Mammary epithelial cell (primary cell): ENCODE data around the gene TMEM236.

Experiments
- EZH2 ChIP-seq: IDR thresholded peaks from 2 replicates; pipeline ENCODE4 v1.6.1; 2012; ENCODE audit warnings: low read length, inconsistent platforms, borderline replicate concordance
- TF ChIP-seq, protein P1 (sequence below), 2 donors: IDR thresholded peaks in 1 of 2; conservative IDR thresholded peaks in 1 of 2; 2 replicates each; pipeline ENCODE4 v1.5.1; 2011 to 2012; ENCODE audit warnings: inconsistent platforms in 2 of 2, low read length in 2 of 2, mild to moderate bottlenecking in 2 of 2, control low read depth in 1 of 2, low read depth in 1 of 2; ENCODE audit not compliant: insufficient read depth in 1 of 2; ENCODE audit errors: extremely low read depth in 1 of 2

DNA sequence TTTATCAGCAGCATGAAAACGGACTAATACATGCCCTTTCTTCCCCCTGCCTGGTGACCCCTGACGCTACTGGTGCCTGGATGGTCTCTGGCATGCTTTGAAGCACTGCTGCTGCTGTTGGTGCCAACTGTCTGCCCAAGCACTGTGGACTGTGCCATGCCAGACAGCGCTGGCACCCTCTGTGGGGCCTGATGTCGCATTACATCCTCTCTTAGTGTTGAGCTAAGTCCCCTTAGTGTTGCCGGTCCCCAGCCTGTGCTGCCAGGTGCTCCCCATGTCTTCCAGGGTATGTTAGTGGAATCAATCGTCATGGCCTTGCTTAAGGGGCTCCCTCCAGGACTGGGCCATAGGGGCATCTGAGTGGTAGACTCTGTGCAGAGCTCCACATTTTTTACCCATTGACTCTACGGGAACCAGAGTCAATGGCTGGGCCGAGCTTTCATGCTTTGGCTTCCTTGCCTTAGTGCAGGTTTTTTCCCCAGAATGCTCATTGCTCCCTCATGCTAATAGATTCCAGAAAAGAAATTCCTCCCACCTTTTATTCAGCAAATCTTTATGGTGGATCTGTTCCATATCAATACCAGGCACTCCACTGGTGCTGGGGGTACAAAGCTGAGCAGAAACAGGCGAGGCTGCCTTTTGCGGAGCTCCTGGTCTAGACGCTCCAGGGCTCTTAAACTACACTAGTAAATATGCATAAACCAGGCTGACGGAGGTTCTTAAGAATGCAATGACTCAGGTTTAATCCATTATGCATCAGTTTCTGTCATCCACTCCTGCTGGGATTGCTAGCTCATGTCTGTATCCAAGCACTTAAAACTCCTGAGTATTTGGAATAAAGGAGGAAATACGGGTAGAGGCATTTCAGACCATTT, 35.3 kb downstream of the TMEM236 start:
- TF ChIP-seq, protein P1, sequence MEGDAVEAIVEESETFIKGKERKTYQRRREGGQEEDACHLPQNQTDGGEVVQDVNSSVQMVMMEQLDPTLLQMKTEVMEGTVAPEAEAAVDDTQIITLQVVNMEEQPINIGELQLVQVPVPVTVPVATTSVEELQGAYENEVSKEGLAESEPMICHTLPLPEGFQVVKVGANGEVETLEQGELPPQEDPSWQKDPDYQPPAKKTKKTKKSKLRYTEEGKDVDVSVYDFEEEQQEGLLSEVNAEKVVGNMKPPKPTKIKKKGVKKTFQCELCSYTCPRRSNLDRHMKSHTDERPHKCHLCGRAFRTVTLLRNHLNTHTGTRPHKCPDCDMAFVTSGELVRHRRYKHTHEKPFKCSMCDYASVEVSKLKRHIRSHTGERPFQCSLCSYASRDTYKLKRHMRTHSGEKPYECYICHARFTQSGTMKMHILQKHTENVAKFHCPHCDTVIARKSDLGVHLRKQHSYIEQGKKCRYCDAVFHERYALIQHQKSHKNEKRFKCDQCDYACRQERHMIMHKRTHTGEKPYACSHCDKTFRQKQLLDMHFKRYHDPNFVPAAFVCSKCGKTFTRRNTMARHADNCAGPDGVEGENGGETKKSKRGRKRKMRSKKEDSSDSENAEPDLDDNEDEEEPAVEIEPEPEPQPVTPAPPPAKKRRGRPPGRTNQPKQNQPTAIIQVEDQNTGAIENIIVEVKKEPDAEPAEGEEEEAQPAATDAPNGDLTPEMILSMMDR (conservative IDR thresholded peaks at IDR 0.05 in 1 of 2, IDR thresholded peaks at IDR 0.05 in 1 of 2; ENCODE audit: extremely low read depth in 1 of 2, insufficient read depth in 1 of 2, low read depth in 1 of 2, low read length in 2 of 2), result no peak
- TF ChIP-seq EZH2, result no peak
